ENCODE results near the gene OAS2.

DNA sequence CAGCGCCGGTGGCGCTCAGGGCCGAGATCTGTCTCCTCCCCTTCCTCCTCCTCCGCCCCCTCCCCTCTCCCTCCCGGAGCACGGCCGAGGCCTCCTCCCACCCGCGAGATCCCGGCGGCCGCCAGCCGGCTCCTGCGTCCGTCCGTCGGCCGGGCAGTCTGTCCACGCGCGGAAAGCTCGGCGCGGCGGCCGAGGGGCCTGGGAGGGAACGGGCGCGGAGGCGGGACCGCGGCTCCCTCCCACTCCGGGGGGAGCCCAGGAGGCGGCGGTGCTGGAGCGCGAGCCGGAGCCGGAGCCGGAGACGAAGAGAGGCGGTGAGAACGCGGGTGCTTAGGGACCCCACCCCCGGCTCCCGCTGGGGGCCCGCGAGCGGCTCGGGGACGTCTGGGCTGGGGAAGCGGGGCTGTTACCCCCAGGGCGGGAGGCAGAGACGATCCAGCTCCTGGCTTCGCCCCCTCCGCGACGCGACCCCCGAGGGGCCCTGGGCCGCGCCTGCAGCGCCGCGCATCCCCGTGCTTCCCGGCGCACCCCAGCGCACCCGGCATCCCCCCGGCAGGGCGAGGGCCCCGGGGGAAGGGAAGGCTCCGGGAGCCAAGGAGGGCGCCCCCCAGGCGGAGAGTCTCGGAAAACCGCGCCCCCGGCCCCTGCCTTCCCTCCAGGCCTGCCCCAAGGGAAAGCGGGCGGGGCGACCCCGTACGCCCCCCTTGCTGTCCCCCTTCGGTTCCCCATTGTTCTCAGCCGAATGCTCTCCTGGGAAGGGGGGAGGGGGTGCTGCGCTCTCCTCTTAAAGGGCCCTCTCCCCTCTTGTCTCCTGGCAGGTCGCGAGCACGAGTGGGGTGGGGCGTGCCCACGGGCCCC, 78.5 kb downstream of the OAS2 start, which contains the start of gene DTX1:
- TF ChIP-seq, protein P1, sequence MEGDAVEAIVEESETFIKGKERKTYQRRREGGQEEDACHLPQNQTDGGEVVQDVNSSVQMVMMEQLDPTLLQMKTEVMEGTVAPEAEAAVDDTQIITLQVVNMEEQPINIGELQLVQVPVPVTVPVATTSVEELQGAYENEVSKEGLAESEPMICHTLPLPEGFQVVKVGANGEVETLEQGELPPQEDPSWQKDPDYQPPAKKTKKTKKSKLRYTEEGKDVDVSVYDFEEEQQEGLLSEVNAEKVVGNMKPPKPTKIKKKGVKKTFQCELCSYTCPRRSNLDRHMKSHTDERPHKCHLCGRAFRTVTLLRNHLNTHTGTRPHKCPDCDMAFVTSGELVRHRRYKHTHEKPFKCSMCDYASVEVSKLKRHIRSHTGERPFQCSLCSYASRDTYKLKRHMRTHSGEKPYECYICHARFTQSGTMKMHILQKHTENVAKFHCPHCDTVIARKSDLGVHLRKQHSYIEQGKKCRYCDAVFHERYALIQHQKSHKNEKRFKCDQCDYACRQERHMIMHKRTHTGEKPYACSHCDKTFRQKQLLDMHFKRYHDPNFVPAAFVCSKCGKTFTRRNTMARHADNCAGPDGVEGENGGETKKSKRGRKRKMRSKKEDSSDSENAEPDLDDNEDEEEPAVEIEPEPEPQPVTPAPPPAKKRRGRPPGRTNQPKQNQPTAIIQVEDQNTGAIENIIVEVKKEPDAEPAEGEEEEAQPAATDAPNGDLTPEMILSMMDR (IDR thresholded peaks at IDR 0.05): no peak
- no peak for TF ChIP-seq EP300 (IDR thresholded peaks at IDR 0.05)
- TF ChIP-seq POLR2A (IDR thresholded peaks at IDR 0.05): no peak

Measured in stomach (tissue), 4 donors.